ENCODE data around the gene FBLN2. TPM values are rescaled to one million over a fixed set of nuclear protein-coding genes. Genes with fewer than 3 reads are reported as not detected.

FBLN2 gene
- polyA plus RNA-seq, 1 donor (not counting 4 experiments of a cell fraction or from before 2014, with no cell fraction given) = 0.72 TPM

GRCh38 chr3:13556917-13557316 is 8.0 kb downstream of the FBLN2 start:
- DNase-seq (ENCODE audit: low read depth, low spot score) = no peak

GRCh38 chr3:13557417-13557816 is 8.5 kb downstream of the FBLN2 start:
- H2AFZ ChIP-seq (ENCODE audit: control insufficient read depth, low read length) = no peak overlapping the region
- H3K4me3 ChIP-seq (ENCODE audit: control insufficient read depth in 2 of 3, extremely low read depth in 1 of 3, insufficient read depth in 2 of 3, low read depth in 1 of 3, low read length in 3 of 3) = no peak overlapping the region
- dilution Hi-C loops (cut with MboI; ENCODE audit: extremely low pct_ligation_motif_present, low sequenced_read_pairs) = no loop called here
- H3K27ac ChIP-seq (ENCODE audit: control insufficient read depth, insufficient read depth, low read length) = no peak overlapping the region
- H3K79me2 ChIP-seq (ENCODE audit: control insufficient read depth, insufficient read depth, low read length) = no peaks in the 10 kb centered on the region
- no peaks in the 10 kb centered on the region for H3K4me1 ChIP-seq (ENCODE audit: control insufficient read depth, extremely low read depth, insufficient read depth, low read length)
- H3K27me3 ChIP-seq (ENCODE audit: control insufficient read depth, extremely low read depth, insufficient read depth, low read length) = peaks cover 13% of the 10 kb centered on the region
- FAIRE-seq (no peak), DNase-seq (ENCODE audit: low read depth, low spot score) (no peak)
- H4K20me1 ChIP-seq (ENCODE audit: control insufficient read depth, extremely low read depth, insufficient read depth, low read length) = no peaks in the 10 kb centered on the region
- no peak overlapping the region for H3K9ac ChIP-seq (ENCODE audit: control insufficient read depth, extremely low read depth, insufficient read depth, low read length)
- H3K9me1 ChIP-seq (ENCODE audit: control insufficient read depth, extremely low read depth, insufficient read depth, low read length) = no peaks in the 10 kb centered on the region
- H3K36me3 ChIP-seq (ENCODE audit: control insufficient read depth in 2 of 2, extremely low read depth in 1 of 2, insufficient read depth in 2 of 2, low read length in 2 of 2) = no peaks in the 10 kb centered on the region
- TF ChIP-seq EZH2 (IDR thresholded peaks at IDR 0.05; ENCODE audit: low read length) = no peak
- TF ChIP-seq CTCF (optimal IDR thresholded peaks at IDR 0.05 in 1 of 3, IDR thresholded peaks at IDR 0.05 in 1 of 3, conservative IDR thresholded peaks at IDR 0.05 in 1 of 3; ENCODE audit: extremely low read depth in 1 of 3, insufficient read depth in 2 of 3, low read length in 3 of 3) = no peak
- no peak overlapping the region for H3K4me2 ChIP-seq (ENCODE audit: control insufficient read depth, extremely low read depth, insufficient read depth, low read depth, low read length)
- no peaks in the 10 kb centered on the region for H3K9me3 ChIP-seq (ENCODE audit: control insufficient read depth, low read depth, low read length)

More at GRCh38 chr3:13556917-13557316, 8.0 kb downstream of the FBLN2 start:
- TF ChIP-seq EZH2 (IDR thresholded peaks at IDR 0.05; ENCODE audit: low read length) (no peak), CTCF (optimal IDR thresholded peaks at IDR 0.05 in 1 of 3, IDR thresholded peaks at IDR 0.05 in 1 of 3, conservative IDR thresholded peaks at IDR 0.05 in 1 of 3; ENCODE audit: extremely low read depth in 1 of 3, insufficient read depth in 2 of 3, low read length in 3 of 3) (no peak)
- H3K4me1 ChIP-seq (ENCODE audit: control insufficient read depth, extremely low read depth, insufficient read depth, low read length) = no peaks in the 10 kb centered on the region
- no peak for FAIRE-seq
- H4K20me1 ChIP-seq (ENCODE audit: control insufficient read depth, extremely low read depth, insufficient read depth, low read length) = no peaks in the 10 kb centered on the region
- no peaks in the 10 kb centered on the region for H3K9me3 ChIP-seq (ENCODE audit: control insufficient read depth, low read depth, low read length)
- H3K9me1 ChIP-seq (ENCODE audit: control insufficient read depth, extremely low read depth, insufficient read depth, low read length) = no peaks in the 10 kb centered on the region
- H3K27me3 ChIP-seq (ENCODE audit: control insufficient read depth, extremely low read depth, insufficient read depth, low read length) = peaks cover 17% of the 10 kb centered on the region
- no peak overlapping the region for H2AFZ ChIP-seq (ENCODE audit: control insufficient read depth, low read length)
- no peaks in the 10 kb centered on the region for H3K36me3 ChIP-seq (ENCODE audit: control insufficient read depth in 2 of 2, extremely low read depth in 1 of 2, insufficient read depth in 2 of 2, low read length in 2 of 2)
- H3K27ac ChIP-seq (ENCODE audit: control insufficient read depth, insufficient read depth, low read length) = no peak overlapping the region
- no peak overlapping the region for H3K9ac ChIP-seq (ENCODE audit: control insufficient read depth, extremely low read depth, insufficient read depth, low read length)
- H3K4me3 ChIP-seq (ENCODE audit: control insufficient read depth in 2 of 3, extremely low read depth in 1 of 3, insufficient read depth in 2 of 3, low read depth in 1 of 3, low read length in 3 of 3) = no peak overlapping the region
- dilution Hi-C loops (cut with MboI; ENCODE audit: extremely low pct_ligation_motif_present, low sequenced_read_pairs) = no loop called here
- H3K79me2 ChIP-seq (ENCODE audit: control insufficient read depth, insufficient read depth, low read length) = no peaks in the 10 kb centered on the region
- H3K4me2 ChIP-seq (ENCODE audit: control insufficient read depth, extremely low read depth, insufficient read depth, low read depth, low read length) = no peak overlapping the region

All from keratinocyte (primary cell).